Measurements from ENCODE around the gene MEGF11. TPM values are rescaled to one million over a fixed set of nuclear protein-coding genes. Genes with fewer than 3 reads are reported as not detected.
"Not testable (repeated sequence)": the region's sequence is repeated elsewhere in the genome, so short reads cannot be mapped to it uniquely, and the experiment has no call there.

Gene MEGF11
- polyA plus RNA-seq, 1 donor = 0.66 TPM

GRCh38 chr15:66252685-66253417 lies 699 bp downstream of the MEGF11 start:
- H3K4me1 ChIP-seq (ENCODE audit: control insufficient read depth, insufficient read depth, low read length) = peaks cover 8% of the 10 kb centered on the region
- no peak overlapping the region for H3K27ac ChIP-seq (ENCODE audit: low read length)
- peak overlapping the region; percentile 38 for H3K4me3 ChIP-seq (ENCODE audit: low read length)
- peak in 1 of 2 donors; percentile 49 for DNase-seq
- peaks cover 96% of the 10 kb centered on the region for H3K27me3 ChIP-seq (ENCODE audit: control insufficient read depth, insufficient read depth, low read length)
- no peaks in the 10 kb centered on the region for H3K36me3 ChIP-seq (ENCODE audit: control insufficient read depth, insufficient read depth, low read length)
- H3K9me3 ChIP-seq (ENCODE audit: control insufficient read depth, low read depth, low read length) = no peaks in the 10 kb centered on the region
- no CpG with 5 or more reads among the region's 64 CpGs for WGBS (ENCODE audit: insufficient coverage, low lambda C conversion rate)

- no CpG with 5 or more reads among the region's 72 CpGs for WGBS (ENCODE audit: insufficient coverage, low lambda C conversion rate)
- H3K9me3 ChIP-seq (ENCODE audit: control insufficient read depth, low read depth, low read length) = no peaks in the 10 kb centered on the region
- no peak overlapping the region for H3K27ac ChIP-seq (ENCODE audit: low read length)
- H3K4me3 ChIP-seq (ENCODE audit: low read length) = peak overlapping the region; percentile 38
- H3K4me1 ChIP-seq (ENCODE audit: control insufficient read depth, insufficient read depth, low read length) = peaks cover 8% of the 10 kb centered on the region
- H3K36me3 ChIP-seq (ENCODE audit: control insufficient read depth, insufficient read depth, low read length) = no peaks in the 10 kb centered on the region
- H3K27me3 ChIP-seq (ENCODE audit: control insufficient read depth, insufficient read depth, low read length) = peaks cover 89% of the 10 kb centered on the region
- DNase-seq = no peak
Observed at GRCh38 chr15:66251790-66252684, 1.5 kb downstream of the MEGF11 start.

- Histone ChIP-seq H3K27me3 (ENCODE audit: control insufficient read depth, insufficient read depth, low read length) (peaks cover 88% of the 10 kb centered on the region), H3K4me3 (ENCODE audit: low read length) (no peak overlapping the region), H3K27ac (ENCODE audit: low read length) (no peak overlapping the region), H3K9me3 (ENCODE audit: control insufficient read depth, low read depth, low read length) (no peaks in the 10 kb centered on the region), H3K4me1 (ENCODE audit: control insufficient read depth, insufficient read depth, low read length) (peaks cover 8% of the 10 kb centered on the region), H3K36me3 (ENCODE audit: control insufficient read depth, insufficient read depth, low read length) (no peaks in the 10 kb centered on the region)
- WGBS (ENCODE audit: insufficient coverage, low lambda C conversion rate) = no CpG with 5 or more reads among the region's 10 CpGs
- DNase-seq = peak in 1 of 2 donors; percentile 11
Observed at GRCh38 chr15:66251065-66251789, 2.3 kb downstream of the MEGF11 start.

- Histone ChIP-seq H3K27ac (ENCODE audit: low read length) (no peak overlapping the region), H3K9me3 (ENCODE audit: control insufficient read depth, low read depth, low read length) (no peaks in the 10 kb centered on the region), H3K27me3 (ENCODE audit: control insufficient read depth, insufficient read depth, low read length) (peaks cover 82% of the 10 kb centered on the region), H3K36me3 (ENCODE audit: control insufficient read depth, insufficient read depth, low read length) (no peaks in the 10 kb centered on the region), H3K4me3 (ENCODE audit: low read length) (no peak overlapping the region), H3K4me1 (ENCODE audit: control insufficient read depth, insufficient read depth, low read length) (peaks cover 8% of the 10 kb centered on the region)
- DNase-seq = no peak
- WGBS (ENCODE audit: insufficient coverage, low lambda C conversion rate) = no CpG with 5 or more reads among the region's 2 CpGs
Observed at GRCh38 chr15:66249605-66250174, 3.9 kb downstream of the MEGF11 start.

GRCh38 chr15:66246937-66247336 lies 6.6 kb downstream of the MEGF11 start:
- DNase-seq = no peak
- no peaks in the 10 kb centered on the region for H3K36me3 ChIP-seq (ENCODE audit: control insufficient read depth, insufficient read depth, low read length)
- no peaks in the 10 kb centered on the region for H3K4me1 ChIP-seq (ENCODE audit: control insufficient read depth, insufficient read depth, low read length)
- peaks cover 57% of the 10 kb centered on the region for H3K27me3 ChIP-seq (ENCODE audit: control insufficient read depth, insufficient read depth, low read length)
- no peaks in the 10 kb centered on the region for H3K9me3 ChIP-seq (ENCODE audit: control insufficient read depth, low read depth, low read length)
- H3K4me3 ChIP-seq (ENCODE audit: low read length) = no peak overlapping the region
- H3K27ac ChIP-seq (ENCODE audit: low read length) = no peak overlapping the region
- WGBS (ENCODE audit: insufficient coverage, low lambda C conversion rate) = 80% methylated on average over 1 of the region's 1 CpG

GRCh38 chr15:66245832-66246231 lies 7.7 kb downstream of the MEGF11 start:
- H3K4me3 ChIP-seq (ENCODE audit: low read length); H3K9me3 ChIP-seq (ENCODE audit: control insufficient read depth, low read depth, low read length); H3K4me1 ChIP-seq (ENCODE audit: control insufficient read depth, insufficient read depth, low read length); H3K36me3 ChIP-seq (ENCODE audit: control insufficient read depth, insufficient read depth, low read length); H3K27ac ChIP-seq (ENCODE audit: low read length); DNase-seq: not testable (repeated sequence)
- no CpG with 5 or more reads among the region's 5 CpGs for WGBS (ENCODE audit: insufficient coverage, low lambda C conversion rate)
- H3K27me3 ChIP-seq (ENCODE audit: control insufficient read depth, insufficient read depth, low read length) = peaks cover 45% of the 10 kb centered on the region

- Histone ChIP-seq H3K36me3 (ENCODE audit: control insufficient read depth, insufficient read depth, low read length) (no peaks in the 10 kb centered on the region), H3K9me3 (ENCODE audit: control insufficient read depth, low read depth, low read length) (no peaks in the 10 kb centered on the region), H3K4me1 (ENCODE audit: control insufficient read depth, insufficient read depth, low read length) (peaks cover 34% of the 10 kb centered on the region), H3K27me3 (ENCODE audit: control insufficient read depth, insufficient read depth, low read length) (peaks cover 20% of the 10 kb centered on the region), H3K4me3 (ENCODE audit: low read length) (no peak overlapping the region), H3K27ac (ENCODE audit: low read length) (no peak overlapping the region)
- WGBS (ENCODE audit: insufficient coverage, low lambda C conversion rate) = no CpG with 5 or more reads among the region's 1 CpG
- DNase-seq = no peak
Observed at GRCh38 chr15:66241908-66242285, 11.7 kb downstream of the MEGF11 start.

GRCh38 chr15:66241087-66241907 lies 12.3 kb downstream of the MEGF11 start:
- peaks cover 15% of the 10 kb centered on the region for H3K27me3 ChIP-seq (ENCODE audit: control insufficient read depth, insufficient read depth, low read length)
- no peaks in the 10 kb centered on the region for H3K36me3 ChIP-seq (ENCODE audit: control insufficient read depth, insufficient read depth, low read length)
- no peak overlapping the region for H3K27ac ChIP-seq (ENCODE audit: low read length)
- 68% methylated on average over 4 of the region's 12 CpGs for WGBS (ENCODE audit: insufficient coverage, low lambda C conversion rate)
- no peaks in the 10 kb centered on the region for H3K9me3 ChIP-seq (ENCODE audit: control insufficient read depth, low read depth, low read length)
- peaks cover 40% of the 10 kb centered on the region for H3K4me1 ChIP-seq (ENCODE audit: control insufficient read depth, insufficient read depth, low read length)
- no peak for DNase-seq
- no peak overlapping the region for H3K4me3 ChIP-seq (ENCODE audit: low read length)

- Histone ChIP-seq H3K9me3 (ENCODE audit: control insufficient read depth, low read depth, low read length) (no peaks in the 10 kb centered on the region), H3K4me1 (ENCODE audit: control insufficient read depth, insufficient read depth, low read length) (peaks cover 44% of the 10 kb centered on the region), H3K27ac (ENCODE audit: low read length) (peak overlapping the region; percentile 72), H3K4me3 (ENCODE audit: low read length) (no peak overlapping the region), H3K27me3 (ENCODE audit: control insufficient read depth, insufficient read depth, low read length) (peaks cover 8% of the 10 kb centered on the region), H3K36me3 (ENCODE audit: control insufficient read depth, insufficient read depth, low read length) (no peaks in the 10 kb centered on the region)
- peak; percentile 77 to 81 for DNase-seq
- WGBS (ENCODE audit: insufficient coverage, low lambda C conversion rate) = no CpG with 5 or more reads among the region's 9 CpGs
Observed at GRCh38 chr15:66240240-66240794, 13.2 kb downstream of the MEGF11 start.
